CD4-positive, alpha-beta T cell treated with Interleukin-17A for 4 hours (primary cell): Measurements from ENCODE around the gene R3HDM4.
"Not testable (repeated sequence)": the region's sequence is repeated elsewhere in the genome, so short reads cannot be mapped to it uniquely, and the experiment has no call there.

Experiments
- DNase-seq: peaks from one replicate; pipeline ENCODE4 v3.0.0-alpha.2; 2020; ENCODE audit warnings: mixed read lengths

The R3HDM4 gene

GRCh38 chr19:913080-913748 is at the start of gene R3HDM4:
Gene R3HDM4 (minus strand): TSS chr19:913219. CDS start chr19:913157, 62 bp downstream.
- DNase-seq, result peak; percentile 91

DNA sequence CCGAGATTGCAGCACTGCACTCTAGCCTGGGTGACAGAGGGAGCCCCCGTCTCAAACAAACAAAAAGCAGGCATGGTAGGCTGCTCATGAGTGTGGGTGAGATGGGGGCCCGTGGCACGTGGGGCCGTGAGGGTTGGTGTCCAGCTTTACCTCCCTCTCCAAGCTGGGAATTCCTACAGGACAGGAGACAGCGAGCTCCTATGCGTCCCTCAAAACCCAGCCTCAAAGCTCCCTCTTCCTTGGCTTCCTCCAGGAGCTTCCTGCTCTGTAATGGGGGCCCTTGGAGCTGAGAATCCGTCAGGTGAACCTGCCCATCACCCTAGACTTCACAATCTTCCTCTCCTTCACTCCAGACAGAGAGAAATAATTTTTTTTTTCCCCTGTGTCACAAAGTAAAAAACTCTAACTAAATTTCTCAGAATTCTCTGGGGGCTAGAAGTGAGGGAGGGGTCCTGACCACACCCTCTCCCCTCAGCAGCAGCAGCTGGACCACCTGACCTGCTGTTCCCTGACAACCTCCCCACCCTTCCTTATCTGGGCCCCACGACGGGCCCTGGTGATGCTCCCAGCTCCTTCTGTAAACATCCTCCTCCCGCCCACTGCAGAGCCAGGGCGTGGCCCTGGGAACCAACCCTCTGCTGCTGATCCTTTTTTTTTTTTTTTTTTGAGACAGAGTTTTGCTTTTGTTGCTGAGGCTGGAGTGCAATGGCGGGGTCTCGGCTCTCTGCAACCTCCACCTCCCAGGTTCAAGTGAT is 49.0 kb upstream of the R3HDM4 start:
- DNase-seq, result no peak

DNA sequence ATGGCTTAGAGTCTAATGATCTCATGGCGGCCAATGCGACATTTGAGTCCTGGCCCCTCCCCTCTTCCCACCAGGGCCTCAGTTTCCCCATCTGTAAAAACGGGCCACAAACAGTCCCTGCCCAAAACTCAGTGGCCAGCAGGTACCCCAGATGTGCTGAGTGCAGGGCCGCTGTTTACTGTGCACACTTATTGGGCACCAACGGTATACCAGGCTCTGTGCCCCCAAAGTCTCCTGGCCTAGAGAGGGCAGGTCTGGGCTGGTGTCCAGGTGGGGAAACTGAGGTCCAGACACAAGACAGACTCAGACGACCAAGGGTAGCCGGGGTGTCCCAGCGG is 47.6 kb upstream of the R3HDM4 start:
- no peak for DNase-seq

- no peak for DNase-seq
Observed at GRCh38 chr19:960020-960419, 47.0 kb upstream of the R3HDM4 start.

GRCh38 chr19:958967-959855 is 46.2 kb upstream of the R3HDM4 start:
- DNase-seq, result peak; percentile 46

- not testable (repeated sequence) for DNase-seq
Observed at GRCh38 chr19:957578-957977, 44.6 kb upstream of the R3HDM4 start.

DNA sequence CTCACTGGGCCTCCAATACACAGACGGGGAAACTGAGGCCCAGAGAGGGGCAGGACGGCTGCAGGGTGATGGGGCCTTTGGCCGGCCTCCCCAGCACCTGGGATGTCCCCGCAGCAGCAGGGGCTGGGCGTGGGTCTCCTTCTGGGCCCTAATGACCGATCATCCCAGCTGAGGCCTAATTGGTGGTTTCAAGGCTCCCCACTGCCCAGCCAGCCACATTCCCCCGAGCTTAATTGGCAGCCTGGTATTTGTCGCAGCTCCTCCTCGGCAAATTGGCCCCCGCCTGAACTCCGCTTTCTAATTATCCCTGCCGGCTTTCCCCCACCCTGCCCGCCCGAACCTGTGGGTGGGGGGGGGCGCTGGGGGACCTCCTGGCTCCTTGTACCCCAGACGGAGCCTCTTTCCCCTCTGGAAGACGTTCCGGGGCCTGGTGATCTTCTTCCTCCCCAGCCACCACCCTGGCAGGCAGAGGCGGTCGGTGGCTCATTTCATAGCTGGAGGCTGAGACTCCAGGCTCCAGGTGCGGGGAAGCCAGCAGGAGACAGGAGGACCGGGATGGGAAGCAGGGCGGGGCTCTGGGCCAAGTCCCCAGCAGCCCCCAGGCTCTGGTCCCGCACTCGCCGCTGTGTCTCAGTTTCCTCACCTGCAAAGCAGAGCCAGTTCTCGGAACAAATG is 43.9 kb upstream of the R3HDM4 start:
- no peak for DNase-seq

DNA sequence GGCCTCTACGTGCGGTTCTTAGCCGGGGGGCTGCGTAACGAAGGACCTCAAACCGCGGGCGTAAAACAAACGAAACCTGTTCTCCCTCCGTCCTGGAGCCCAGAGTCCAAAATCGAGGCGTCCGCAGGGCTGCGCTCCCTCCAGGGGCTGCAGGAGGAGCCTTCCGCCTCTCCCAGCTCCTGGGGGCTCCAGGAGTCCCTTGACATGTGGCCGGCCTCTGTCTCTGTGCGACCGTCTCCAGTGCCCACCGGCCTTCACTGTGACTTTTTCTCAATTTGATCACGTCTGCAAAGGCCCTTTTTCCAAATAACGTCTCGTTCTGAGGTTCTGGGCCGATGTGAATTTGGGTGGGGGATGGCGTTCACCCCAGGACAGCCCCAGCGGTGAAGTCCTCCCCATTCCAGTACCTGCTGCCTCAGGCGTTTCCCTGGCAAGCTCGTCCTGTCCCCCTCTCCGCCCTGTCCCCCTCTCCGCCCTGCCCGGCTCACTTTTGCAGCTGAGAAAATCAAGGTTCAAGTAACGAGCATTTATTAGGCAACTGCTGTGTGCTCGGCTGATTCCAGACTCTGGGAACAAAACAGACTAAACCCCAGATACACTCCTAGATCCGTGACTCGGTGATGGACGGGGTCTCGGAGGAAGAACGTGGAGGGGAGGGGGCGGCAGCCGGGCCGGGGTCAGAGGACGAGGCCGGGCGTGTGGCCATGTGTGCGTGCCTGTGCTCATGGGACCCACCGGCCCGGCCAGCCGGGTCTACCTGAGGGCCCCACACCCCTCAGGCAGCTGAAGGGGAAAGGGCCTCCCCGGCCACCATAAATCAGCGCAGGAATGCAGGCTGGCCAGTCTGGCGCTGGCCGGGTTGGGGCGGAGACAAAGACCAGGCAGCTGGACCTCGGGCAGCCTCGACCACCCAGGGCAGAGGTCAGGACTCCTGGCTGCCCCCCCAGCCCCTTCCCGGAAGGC is 43.1 kb upstream of the R3HDM4 start:
- DNase-seq, result no peak

DNA sequence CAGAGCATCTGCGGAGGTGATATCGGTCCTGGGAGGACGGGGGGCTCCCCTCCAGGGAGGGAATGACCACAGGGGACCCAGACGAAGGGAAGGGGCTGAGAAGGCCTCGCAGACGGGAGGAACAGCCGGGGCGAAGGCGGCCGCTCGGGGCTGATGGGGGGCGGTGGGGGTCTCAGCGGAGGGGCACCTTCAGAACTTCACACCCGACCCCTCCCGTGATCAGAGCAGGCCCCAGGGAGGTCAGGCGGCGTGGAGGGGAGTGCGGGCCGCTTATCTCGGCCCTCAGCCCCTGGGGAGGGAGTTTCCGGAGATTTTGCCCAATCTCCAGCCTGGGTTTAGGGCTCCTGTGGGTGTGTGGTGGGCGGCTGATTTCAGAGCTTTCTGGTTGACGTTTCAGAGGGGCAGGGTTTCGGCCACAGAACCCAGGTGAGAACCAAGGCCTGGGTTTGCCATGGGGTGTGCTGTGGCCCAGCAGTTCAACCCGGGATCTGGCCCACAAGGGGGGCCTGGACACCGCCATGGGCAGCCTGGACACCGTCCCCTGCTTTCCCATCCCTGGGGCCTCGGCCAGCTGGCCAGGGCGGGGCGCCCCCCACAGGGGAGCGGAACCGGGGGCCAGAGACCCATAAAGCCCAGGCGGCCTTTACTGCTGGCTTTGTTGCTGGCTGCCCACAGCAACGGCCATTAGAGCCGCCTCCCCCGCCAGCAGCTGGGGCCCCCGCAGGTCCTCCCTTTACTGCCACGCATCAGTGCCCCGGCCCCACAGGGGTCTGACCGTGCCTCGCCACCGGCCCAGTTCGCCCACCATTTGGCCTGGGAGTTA is 41.9 kb upstream of the R3HDM4 start:
- DNase-seq, result no peak

DNA sequence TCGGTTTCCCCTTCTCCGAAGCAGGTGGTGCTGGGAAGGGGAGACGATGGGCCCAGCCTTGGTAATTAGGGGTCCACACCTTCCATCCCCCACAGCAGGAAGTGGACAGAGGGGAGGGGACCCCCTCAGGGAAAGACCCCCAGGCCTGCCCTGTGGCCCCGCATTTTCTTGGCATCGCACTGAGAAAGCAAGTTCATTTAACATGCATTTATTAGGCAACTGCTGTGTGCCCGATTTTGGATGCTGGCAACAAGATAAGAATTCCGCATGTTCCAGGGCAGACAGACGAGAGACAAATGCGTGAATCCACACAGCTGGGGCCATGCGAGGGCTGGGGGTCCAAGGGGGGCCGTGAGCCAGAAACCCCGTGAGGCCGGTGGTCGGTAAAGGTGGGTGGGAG is 41.3 kb upstream of the R3HDM4 start:
- no peak for DNase-seq

DNA sequence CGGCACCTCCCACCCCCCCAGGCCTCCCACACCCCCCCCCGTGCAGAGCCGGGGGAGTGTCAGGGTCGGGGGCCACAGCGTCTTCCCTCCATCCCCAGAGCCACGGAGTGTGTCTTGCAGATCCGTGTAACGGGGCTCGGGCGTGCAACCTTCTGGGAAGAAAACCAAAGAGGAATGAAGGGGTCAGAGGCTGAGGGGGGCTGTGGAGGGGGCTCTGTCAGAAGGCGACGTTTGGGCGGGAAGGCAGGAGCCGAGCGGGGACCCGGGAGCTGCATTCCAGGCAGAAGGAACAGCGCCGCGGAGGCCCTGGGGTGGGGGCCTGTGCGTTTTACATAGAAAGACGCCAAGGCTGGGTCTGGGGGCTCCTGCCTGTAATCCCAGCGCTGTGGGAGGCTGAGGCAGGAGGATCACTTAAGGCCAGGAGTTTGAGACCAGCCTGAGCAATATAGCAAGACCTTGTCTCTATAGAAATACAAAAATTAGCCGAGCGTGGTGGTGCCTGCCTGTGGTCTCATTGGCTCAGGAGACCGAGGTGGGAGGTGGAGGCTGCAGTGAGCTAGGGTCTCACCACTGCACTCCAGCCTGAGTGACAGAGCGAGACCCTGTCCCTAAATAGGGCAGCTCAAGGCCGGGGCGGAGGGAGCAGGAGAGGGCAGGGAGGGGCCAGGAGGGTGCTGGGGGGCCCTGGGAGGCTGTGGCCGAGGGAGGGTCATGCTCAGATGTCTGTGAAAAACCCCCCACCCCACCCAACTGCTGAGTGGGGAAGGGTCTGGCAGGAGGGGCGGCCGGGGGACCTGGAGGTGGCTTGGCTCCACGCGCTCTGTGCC is 40.6 kb upstream of the R3HDM4 start:
- DNase-seq, result no peak

- DNase-seq, result peak; percentile 43
Observed at GRCh38 chr19:952680-953444, 39.8 kb upstream of the R3HDM4 start.

DNA sequence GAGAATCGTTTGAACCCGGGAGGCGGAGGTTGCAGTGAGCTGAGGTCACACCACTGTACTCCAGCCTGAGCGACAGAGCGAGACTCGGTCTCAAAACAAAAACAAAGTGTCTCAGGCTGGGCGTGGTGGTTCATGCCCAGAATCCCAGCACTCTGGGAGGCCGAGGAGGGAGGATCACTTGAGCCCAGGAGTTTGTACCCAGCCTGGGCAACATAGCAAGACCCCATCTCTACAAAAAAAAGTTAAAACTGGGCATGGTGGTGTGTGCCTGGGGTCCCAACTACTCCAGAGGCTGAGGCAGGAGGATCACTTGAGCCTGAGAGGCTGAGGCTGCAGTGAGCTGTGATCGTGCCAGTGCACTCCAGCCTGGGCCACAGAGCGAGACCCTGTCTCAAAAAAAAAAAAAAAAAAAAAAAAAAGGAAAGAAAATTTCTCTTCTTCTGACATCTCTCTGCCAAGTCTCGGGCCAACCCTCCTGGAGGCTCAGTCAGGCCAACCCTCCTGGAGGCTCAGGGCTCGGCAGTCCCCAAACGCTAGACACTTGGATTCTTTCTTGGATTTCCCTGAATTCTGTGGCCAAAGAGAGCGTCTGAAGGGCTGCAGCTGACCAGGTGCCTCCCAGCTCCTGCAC is 39.1 kb upstream of the R3HDM4 start:
- DNase-seq, result no peak

DNA sequence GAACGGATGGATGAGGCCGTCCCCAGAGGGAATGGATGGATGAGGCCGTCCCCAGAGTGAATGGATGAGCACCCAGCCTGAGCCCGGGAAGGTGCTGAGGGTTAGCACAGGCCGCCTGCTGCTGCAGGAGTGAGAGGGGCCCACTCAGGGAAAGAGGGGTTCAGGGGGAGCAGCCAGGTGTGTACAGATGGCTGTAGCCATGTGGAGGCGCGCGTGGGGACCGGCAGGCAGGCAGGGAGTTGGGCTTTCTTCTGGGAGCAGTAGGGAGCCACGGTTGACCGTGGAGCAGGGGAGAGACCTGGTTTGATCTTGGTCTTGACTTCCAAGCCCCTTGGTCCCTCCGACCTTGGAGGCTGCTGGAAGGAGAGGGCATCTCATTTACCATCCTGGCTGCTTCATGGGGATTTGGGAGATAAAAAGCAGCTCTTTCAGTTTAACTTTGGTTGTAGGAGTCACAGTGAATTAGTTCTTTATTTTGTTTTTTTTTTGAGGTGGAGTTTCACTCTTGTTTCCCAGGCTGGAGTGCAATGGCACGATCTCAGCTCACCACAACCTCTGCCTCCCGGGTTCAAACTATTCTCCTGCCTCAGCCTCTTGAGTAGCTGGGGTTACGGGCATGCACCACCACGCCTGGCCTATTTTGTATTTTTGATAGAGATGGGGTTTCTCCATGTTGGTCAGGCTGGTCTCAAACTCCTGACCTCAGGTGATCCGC is 37.5 kb upstream of the R3HDM4 start:
- no peak for DNase-seq

DNA sequence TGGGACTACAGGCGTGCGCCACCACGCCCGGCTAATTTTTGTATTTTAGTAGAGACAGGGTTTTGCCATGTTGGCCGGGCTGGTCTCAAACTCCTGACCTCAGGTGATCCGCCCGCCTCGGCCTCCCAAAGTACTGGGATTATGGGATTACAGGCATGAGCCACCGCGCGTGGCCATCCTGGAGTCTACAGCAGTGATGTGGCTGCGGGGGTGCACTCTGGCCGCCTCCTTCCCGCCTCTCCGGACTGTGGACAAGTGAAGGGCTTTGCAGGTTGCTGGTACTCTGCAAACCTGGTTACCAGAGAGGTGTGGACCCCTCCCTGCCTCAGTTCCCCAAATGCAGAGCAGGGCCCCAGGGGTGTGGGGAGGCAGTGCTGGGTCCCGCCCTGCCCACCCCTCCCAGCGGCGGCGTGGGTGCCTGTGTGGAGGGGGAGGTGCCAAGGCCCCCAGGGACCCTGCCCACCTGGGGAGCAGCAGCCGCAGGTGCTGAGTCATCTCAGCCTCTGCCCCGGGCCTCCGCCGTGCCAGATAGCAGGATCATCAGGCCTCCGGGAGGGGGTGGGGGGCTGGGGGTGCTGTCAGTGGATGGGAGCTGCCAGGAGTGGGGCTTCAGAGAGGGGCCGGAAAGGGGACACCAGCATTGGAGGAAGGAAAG is 36.0 kb upstream of the R3HDM4 start:
- DNase-seq, result no peak

- no peak for DNase-seq
Observed at GRCh38 chr19:947707-948539, 34.9 kb upstream of the R3HDM4 start.
